CD4-positive, alpha-beta T cell (primary cell): Measurements from ENCODE around the gene SORCS2. TPM values are rescaled to one million over a fixed set of nuclear protein-coding genes. Genes with fewer than 3 reads are reported as not detected.

Source experiments
- ATAC-seq: fragments of 200-7000 bp; cut with Tn5 transposase; one replicate; pipeline ENCODE4 v1.10.0; 2022; ENCODE audit warnings: mild to moderate bottlenecking; ENCODE audit not compliant: poor library complexity
- CTCF ChIA-PET: fragments of 350-600 bp; sonication (Branson Sonifier 250); formaldehyde crosslinking; loops from one replicate; lab custom pipeline; 2021; ENCODE audit warnings: antibody characterized with exemption, inconsistent platforms; lab: Charles Lee
- POLR2A ChIA-PET: fragments of 350-600 bp; sonication (Branson Sonifier 250); formaldehyde crosslinking; loops from one replicate; lab custom pipeline; 2021; ENCODE audit warnings: antibody characterized with exemption, inconsistent platforms; lab: Charles Lee
- DNase-seq, 14 experiments: peaks; one replicate each; pipeline ENCODE4 v3.0.0-alpha.2; 2013 to 2020; ENCODE audit warnings: mixed read lengths in 2 of 14
- H3K27ac ChIP-seq, 2 donors: one replicate each; pipeline versions ENCODE4 v1.5.1 to v1.7.0; 2013; ENCODE audit warnings: low read length in 2 of 2, low read depth in 1 of 2, mild to moderate bottlenecking in 1 of 2
- H3K27me3 ChIP-seq, 2 experiments: 1 replicate in 1 of 2; 2 replicates in 1 of 2; pipeline versions ENCODE4 v1.6.1 to v1.7.0; 2013; ENCODE audit warnings: low read length in 2 of 2, control low read depth in 1 of 2, mild to moderate bottlenecking in 1 of 2, moderate library complexity in 1 of 2; ENCODE audit not compliant: insufficient read depth in 2 of 2, control insufficient read depth in 1 of 2
- H3K36me3 ChIP-seq: one replicate; pipeline ENCODE4 v1.6.1; 2013; ENCODE audit warnings: low read length, control low read depth; ENCODE audit not compliant: insufficient read depth
- H3K4me1 ChIP-seq: one replicate; pipeline ENCODE4 v1.6.1; 2013; ENCODE audit warnings: low read length, control low read depth; ENCODE audit not compliant: insufficient read depth
- H3K4me3 ChIP-seq: one replicate; pipeline ENCODE4 v1.5.1; 2013; ENCODE audit warnings: mild to moderate bottlenecking, low read length, moderate library complexity
- H3K9me3 ChIP-seq, 2 experiments: 1 replicate in 1 of 2; 2 replicates in 1 of 2; pipeline versions ENCODE4 v1.6.1 to v1.7.0; 2013; ENCODE audit warnings: low read length in 2 of 2, mild to moderate bottlenecking in 2 of 2, control low read depth in 1 of 2, moderate library complexity in 1 of 2; ENCODE audit not compliant: control insufficient read depth in 1 of 2, insufficient read depth in 1 of 2
- H3K27ac Mint-ChIP-seq: one replicate; pipeline ENCODE4 v1.8.0; 2020; ENCODE audit warnings: mixed read lengths
- H3K27me3 Mint-ChIP-seq: one replicate; pipeline ENCODE4 v1.8.0; 2021; ENCODE audit warnings: mixed read lengths
- H3K36me3 Mint-ChIP-seq: one replicate; pipeline ENCODE4 v1.8.0; 2021; ENCODE audit warnings: low read depth, mixed read lengths
- H3K4me1 Mint-ChIP-seq: one replicate; pipeline ENCODE4 v1.8.0; 2021; ENCODE audit warnings: low read depth, mixed read lengths
- H3K4me3 Mint-ChIP-seq: one replicate; pipeline ENCODE4 v1.8.0; 2020; ENCODE audit warnings: mild to moderate bottlenecking, mixed read lengths
- H3K9me3 Mint-ChIP-seq: one replicate; pipeline ENCODE4 v1.8.0; 2020; ENCODE audit warnings: mixed read lengths
- CTCF ChIP-seq: fragments of 200-600 bp; IDR thresholded peaks from one replicate; pipeline ENCODE4 v1.8.0; 2022; ENCODE audit warnings: antibody characterized with exemption, mild to moderate bottlenecking
- intact Hi-C, 2 experiments: fragments of 100-400 bp; cut with DNase I in 1 of 2; cut with micrococcal nuclease in 1 of 2; formaldehyde crosslinking; loops; one replicate each; pipeline versions ENCODE4 v1.15.1 to v1.9.0; 2023 to 2025; cut with DNase I, micrococcal nuclease
- total RNA-seq, 174 experiments: library from RNA in 2 of 174; stranded (reverse) in 2 of 174; gene quantifications; one replicate each; pipeline ENCODE4 v1.2.3 and lab custom pipeline; 2021 to 2026

SORCS2 gene
- total RNA-seq, 2 experiments from 2014 or later, result not detected

- no peaks in the 10 kb centered on the region for H3K4me1 Mint-ChIP-seq
- no peak for TF ChIP-seq CTCF
- Histone ChIP-seq H3K4me3 (no peak overlapping the region), H3K27ac (no peak overlapping the region), H3K4me1 (no peaks in the 10 kb centered on the region), H3K9me3 (peaks cover 0 to 6% of the 10 kb centered on the region in 2 experiments), H3K27me3 (peaks cover 0 to 2% of the 10 kb centered on the region in 2 experiments), H3K36me3 (no peaks in the 10 kb centered on the region)
- H3K9me3 Mint-ChIP-seq, result no peaks in the 10 kb centered on the region
- ChIA-PET POLR2A (no interaction called here), CTCF (no interaction called here)
- H3K27ac Mint-ChIP-seq, result no peak overlapping the region
- H3K27me3 Mint-ChIP-seq, result peaks cover 14% of the 10 kb centered on the region
- intact Hi-C loops, result no loop called here
- DNase-seq (no peak), ATAC-seq (no peak)
- H3K36me3 Mint-ChIP-seq, result no peaks in the 10 kb centered on the region
- H3K4me3 Mint-ChIP-seq, result no peak overlapping the region
These were observed 307.3 kb downstream of the SORCS2 start for GRCh38 chr4:7499661-7500060.

GRCh38 chr4:7500404-7500803 is 308.1 kb downstream of the SORCS2 start:
- Histone ChIP-seq H3K27me3 (peaks cover 0 to 2% of the 10 kb centered on the region in 2 experiments), H3K36me3 (no peaks in the 10 kb centered on the region), H3K4me3 (no peak overlapping the region), H3K9me3 (no peaks in the 10 kb centered on the region), H3K4me1 (no peaks in the 10 kb centered on the region), H3K27ac (no peak overlapping the region)
- ChIA-PET POLR2A (no interaction called here), CTCF (no interaction called here)
- intact Hi-C loops, result no loop called here
- no peak for DNase-seq
- Mint-ChIP-seq H3K4me3 (no peak overlapping the region), H3K9me3 (no peaks in the 10 kb centered on the region), H3K27me3 (peaks cover 14% of the 10 kb centered on the region), H3K4me1 (no peaks in the 10 kb centered on the region), H3K36me3 (no peaks in the 10 kb centered on the region), H3K27ac (no peak overlapping the region)
- TF ChIP-seq CTCF, result no peak
- no peak for ATAC-seq

GRCh38 chr4:7501314-7501713 is 309.0 kb downstream of the SORCS2 start:
- no peak overlapping the region for H3K27ac Mint-ChIP-seq
- H3K27me3 Mint-ChIP-seq, result peaks cover 14% of the 10 kb centered on the region

More at GRCh38 chr4:7501314-7501713, 309.0 kb downstream of the SORCS2 start:
- no peaks in the 10 kb centered on the region for H3K4me1 ChIP-seq
- H3K4me1 Mint-ChIP-seq, result no peaks in the 10 kb centered on the region
- CTCF ChIA-PET, result no interaction called here
- peaks cover 0 to 4% of the 10 kb centered on the region in 2 experiments for H3K27me3 ChIP-seq
- H3K9me3 Mint-ChIP-seq, result no peaks in the 10 kb centered on the region
- no peaks in the 10 kb centered on the region for H3K36me3 ChIP-seq
- H3K36me3 Mint-ChIP-seq, result no peaks in the 10 kb centered on the region
- POLR2A ChIA-PET, result no interaction called here
- intact Hi-C loops, result no loop called here
- no peak for TF ChIP-seq CTCF
- H3K9me3 ChIP-seq, result peaks cover 0 to 3% of the 10 kb centered on the region in 2 experiments
- ATAC-seq (no peak), DNase-seq (no peak)
- no peak overlapping the region for H3K4me3 ChIP-seq
- H3K27ac ChIP-seq, result no peak overlapping the region
- H3K4me3 Mint-ChIP-seq, result no peak overlapping the region
